ENCODE results near the gene LRP5.

DNA sequence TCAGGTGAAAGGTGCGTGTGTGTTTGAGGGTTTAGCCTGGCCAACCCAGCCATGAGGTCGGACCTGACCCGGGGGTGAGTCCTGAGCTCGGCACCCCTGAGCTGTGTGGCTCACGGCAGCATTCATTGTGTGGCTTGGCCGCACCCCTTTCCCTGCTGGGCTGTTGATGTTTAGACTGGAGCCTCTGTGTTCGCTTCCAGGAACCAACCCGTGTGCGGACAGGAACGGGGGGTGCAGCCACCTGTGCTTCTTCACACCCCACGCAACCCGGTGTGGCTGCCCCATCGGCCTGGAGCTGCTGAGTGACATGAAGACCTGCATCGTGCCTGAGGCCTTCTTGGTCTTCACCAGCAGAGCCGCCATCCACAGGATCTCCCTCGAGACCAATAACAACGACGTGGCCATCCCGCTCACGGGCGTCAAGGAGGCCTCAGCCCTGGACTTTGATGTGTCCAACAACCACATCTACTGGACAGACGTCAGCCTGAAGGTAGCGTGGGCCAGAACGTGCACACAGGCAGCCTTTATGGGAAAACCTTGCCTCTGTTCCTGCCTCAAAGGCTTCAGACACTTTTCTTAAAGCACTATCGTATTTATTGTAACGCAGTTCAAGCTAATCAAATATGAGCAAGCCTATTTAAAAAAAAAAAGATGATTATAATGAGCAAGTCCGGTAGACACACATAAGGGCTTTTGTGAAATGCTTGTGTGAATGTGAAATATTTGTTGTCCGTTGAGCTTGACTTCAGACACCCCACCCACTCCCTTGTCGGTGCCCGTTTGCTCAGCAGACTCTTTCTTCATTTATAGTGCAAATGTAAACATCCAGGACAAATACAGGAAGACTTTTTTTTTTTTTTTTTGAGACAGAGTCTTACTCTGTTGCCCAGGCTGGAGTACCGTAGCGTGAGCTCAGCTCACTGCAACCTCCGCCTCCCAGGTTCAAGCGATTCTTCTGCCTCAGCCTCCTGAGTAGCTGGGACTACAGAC lies 94.2 kb downstream of the LRP5 start:
- TF ChIP-seq, protein P1, sequence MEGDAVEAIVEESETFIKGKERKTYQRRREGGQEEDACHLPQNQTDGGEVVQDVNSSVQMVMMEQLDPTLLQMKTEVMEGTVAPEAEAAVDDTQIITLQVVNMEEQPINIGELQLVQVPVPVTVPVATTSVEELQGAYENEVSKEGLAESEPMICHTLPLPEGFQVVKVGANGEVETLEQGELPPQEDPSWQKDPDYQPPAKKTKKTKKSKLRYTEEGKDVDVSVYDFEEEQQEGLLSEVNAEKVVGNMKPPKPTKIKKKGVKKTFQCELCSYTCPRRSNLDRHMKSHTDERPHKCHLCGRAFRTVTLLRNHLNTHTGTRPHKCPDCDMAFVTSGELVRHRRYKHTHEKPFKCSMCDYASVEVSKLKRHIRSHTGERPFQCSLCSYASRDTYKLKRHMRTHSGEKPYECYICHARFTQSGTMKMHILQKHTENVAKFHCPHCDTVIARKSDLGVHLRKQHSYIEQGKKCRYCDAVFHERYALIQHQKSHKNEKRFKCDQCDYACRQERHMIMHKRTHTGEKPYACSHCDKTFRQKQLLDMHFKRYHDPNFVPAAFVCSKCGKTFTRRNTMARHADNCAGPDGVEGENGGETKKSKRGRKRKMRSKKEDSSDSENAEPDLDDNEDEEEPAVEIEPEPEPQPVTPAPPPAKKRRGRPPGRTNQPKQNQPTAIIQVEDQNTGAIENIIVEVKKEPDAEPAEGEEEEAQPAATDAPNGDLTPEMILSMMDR (conservative IDR thresholded peaks at IDR 0.05; ENCODE audit: low read depth in 2 of 2) = no peak
- TF ChIP-seq EZH2 (IDR thresholded peaks at IDR 0.05; ENCODE audit: low read depth, unreplicated experiment) (no peak), EZH2phosphoT487 (IDR thresholded peaks at IDR 0.05; ENCODE audit: unreplicated experiment) (no peak), ZNF331 (CRISPR knock-in tag; IDR thresholded peaks at IDR 0.05; ENCODE audit: low read depth) (no peak), POLR2AphosphoS5 (IDR thresholded peaks at IDR 0.05; ENCODE audit: low read depth) (no peak)
- TF ChIP-seq, protein P2, sequence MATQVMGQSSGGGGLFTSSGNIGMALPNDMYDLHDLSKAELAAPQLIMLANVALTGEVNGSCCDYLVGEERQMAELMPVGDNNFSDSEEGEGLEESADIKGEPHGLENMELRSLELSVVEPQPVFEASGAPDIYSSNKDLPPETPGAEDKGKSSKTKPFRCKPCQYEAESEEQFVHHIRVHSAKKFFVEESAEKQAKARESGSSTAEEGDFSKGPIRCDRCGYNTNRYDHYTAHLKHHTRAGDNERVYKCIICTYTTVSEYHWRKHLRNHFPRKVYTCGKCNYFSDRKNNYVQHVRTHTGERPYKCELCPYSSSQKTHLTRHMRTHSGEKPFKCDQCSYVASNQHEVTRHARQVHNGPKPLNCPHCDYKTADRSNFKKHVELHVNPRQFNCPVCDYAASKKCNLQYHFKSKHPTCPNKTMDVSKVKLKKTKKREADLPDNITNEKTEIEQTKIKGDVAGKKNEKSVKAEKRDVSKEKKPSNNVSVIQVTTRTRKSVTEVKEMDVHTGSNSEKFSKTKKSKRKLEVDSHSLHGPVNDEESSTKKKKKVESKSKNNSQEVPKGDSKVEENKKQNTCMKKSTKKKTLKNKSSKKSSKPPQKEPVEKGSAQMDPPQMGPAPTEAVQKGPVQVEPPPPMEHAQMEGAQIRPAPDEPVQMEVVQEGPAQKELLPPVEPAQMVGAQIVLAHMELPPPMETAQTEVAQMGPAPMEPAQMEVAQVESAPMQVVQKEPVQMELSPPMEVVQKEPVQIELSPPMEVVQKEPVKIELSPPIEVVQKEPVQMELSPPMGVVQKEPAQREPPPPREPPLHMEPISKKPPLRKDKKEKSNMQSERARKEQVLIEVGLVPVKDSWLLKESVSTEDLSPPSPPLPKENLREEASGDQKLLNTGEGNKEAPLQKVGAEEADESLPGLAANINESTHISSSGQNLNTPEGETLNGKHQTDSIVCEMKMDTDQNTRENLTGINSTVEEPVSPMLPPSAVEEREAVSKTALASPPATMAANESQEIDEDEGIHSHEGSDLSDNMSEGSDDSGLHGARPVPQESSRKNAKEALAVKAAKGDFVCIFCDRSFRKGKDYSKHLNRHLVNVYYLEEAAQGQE (IDR thresholded peaks at IDR 0.05; ENCODE audit: unreplicated experiment) = no peak
